NCI-H446 (cell line): ENCODE results near the gene CREB5.
A peak's percentile ranks its signal among the peaks of the same experiment; 100 is the strongest.

ENCODE experiments used
- DNase-seq, 2 experiments: peaks; one replicate each; lab custom pipeline; 2025; lab: John Stamatoyannopoulos, UW

CREB5 gene

DNA sequence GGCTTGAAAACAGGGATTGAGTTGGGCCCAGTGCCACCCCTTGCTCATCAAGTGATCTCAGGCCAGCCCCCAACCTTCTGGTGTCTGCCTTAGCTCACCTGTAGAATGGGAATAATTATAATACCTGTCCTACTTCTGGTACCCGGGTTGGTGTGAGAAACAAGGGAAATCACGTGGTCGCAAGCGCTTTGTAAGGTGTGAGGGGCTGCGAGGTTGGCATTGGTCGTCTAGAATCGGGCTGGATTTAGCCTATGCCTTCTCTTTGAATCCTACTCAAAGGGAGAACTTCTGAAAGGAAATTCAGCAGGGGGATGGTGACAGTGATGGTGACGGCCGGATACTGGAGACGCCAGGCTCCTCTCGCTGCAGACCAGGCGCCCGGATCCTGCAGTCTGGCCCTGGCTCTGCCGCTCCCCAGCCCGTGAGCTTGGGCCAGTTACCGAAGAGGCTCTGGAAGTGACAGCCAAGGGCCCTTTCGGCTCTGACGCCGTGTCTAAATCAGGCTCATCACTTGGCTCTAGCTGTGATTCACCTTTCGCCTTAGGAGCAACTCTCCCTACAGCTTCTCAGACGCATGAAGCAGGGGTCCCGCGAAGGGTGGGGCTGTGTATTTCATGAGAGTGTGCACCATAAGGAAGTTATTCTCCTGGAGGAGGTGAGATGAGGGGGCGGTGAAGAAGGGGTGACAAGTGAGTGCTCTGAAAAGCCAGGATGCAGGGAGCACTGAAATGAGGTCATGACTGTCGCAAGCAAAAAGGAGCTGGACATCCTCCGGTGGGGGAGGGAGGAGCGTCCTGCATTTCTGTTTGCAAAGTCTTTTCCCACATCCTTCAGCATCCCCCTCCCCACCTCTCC is 4.0 kb upstream of the CREB5 start:
- no peak for DNase-seq

DNA sequence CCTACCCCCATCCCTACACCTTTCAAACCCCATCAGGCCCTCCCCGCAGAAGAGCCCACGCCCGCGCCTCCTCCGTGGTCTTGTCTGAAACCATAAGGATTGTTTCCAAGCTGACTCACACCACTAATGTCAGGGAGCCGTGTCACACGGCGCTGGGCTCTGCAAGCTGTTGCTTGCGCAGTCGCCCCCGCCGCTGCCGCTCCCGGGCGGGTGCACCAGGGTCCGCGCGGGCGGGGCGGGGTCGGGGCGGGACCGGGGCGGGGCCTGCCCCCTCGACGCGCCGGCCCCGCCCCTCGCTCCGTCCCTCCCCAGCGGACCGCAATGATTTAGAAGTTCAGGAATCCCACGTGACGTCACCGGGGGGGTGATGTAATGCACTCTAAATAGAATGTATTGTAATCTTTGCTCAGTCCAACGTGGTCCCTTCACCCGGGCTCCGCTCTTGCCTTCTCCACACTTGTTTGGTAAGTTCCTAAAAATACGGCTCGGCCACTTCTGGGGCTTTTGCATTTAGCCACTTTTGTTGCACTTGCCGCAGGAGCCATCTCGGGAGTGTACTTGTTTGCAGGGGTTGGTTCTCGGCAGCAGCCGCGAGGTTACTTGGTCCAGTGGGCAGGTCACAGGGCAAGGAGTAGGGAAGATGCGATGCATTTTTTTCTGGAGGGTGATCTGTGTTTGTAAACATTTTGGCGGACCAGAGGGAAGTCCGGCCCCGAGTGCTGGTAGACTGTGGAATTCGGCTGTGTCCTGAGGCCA is 3.2 kb upstream of the CREB5 start:
- peak; percentile 5 to 73 for DNase-seq

DNA sequence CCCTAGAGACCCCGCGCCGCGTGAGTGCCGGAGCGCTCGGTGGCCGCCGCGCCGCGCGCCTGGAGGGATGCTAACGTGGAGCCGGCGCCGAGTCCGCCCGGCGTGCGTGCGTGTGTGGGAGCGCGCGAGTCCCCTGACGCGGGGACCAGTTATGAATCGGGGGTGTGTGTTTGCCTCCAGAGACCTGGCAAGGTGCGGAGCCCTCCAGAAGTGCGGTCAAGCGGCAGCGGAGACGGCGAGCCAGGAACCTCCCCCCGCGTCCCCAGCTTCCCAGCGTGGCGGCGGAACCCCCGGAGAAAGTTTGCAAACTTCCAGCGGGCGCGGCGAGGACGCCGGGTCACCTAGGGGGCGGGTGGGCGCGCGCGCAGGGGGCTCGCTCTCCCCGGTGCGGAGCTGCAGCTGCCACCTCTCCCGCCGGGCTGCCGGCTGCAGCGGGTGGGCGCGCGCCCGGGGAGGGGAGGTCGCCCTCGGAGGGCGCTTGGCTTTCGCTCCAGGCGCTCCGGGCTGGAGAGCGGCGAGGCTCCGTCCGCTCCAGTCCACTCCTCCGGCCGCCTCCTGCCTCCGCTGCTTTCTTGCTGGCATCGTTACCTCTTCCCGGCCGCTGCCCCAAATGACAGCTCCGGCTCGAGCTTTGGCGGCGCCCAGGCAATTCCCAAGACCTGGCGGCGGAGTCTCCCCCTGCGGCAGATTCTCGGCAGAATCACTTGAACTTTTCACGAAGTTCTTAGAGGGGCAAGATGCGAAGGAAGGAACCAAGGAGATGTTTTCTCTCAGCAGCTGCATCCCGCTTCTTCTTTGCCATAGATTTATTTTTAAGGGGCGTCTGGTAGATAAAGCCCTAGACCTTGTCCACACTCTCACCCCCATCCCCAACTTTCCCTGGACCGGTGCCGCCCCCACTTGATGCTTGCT is 2.3 kb upstream of the CREB5 start:
- DNase-seq: no peak

DNA sequence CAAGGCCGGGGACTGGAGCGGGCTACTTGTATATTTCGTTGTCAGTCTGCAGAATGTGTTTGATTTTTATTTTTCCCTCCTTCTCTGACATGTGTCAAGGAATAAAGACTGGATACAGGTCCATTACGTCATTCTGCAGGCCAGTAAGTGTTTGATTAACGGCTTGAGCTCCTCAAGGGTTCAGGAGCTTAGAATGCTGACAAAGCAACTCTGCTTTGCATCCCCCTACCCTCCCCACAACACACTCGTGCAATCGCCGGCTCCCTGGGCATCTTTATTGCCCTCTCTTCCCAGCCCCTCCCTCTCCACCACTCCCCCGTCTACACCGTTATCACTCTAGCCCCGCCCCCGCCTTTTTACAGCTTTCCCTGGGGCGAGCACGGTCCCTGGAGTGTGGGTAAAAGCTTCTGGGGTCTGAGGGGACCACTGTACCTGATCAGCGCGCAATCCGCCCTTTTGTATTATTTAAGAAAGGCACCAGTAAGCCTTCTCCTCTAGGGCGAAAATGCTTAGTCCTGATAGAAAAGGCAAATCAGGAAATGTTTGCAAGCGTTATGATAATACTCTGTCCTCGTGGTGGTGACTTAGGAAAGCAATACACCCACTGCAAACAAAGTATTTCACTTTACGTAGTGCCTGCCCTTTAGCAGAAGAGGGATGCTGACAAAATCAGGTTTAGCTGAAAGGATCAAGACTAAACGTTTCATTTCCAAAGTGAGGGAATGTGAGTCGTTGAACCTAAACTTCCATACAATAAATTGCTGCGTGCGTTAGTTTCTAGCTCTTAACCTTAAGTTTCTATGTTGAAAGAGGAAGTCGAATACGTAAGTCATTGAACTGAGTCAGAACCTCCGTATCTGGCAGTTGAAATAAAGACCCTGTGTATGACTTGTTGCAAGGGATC is 1.4 kb upstream of the CREB5 start:
- no peak for DNase-seq

DNA sequence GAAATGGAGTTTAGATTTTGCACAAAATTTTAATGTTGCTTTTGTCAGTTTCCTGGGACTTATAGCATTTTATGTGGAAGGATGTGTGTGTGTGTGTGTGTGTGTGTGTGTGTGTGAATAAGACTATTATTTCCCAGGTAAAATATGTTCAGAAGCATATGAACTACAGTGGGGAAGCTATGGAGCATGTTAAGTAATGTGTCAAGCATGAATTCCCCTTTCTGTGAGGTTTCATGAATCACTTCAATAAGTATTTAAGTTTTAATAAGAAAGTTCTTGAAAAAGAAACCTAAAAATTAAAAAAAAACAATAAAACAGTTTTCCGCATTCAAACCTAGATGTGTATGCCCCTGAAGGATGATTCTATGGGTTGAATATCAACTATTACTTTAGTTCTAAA is 693 bp downstream of the CREB5 start:
- no peak for DNase-seq

DNA sequence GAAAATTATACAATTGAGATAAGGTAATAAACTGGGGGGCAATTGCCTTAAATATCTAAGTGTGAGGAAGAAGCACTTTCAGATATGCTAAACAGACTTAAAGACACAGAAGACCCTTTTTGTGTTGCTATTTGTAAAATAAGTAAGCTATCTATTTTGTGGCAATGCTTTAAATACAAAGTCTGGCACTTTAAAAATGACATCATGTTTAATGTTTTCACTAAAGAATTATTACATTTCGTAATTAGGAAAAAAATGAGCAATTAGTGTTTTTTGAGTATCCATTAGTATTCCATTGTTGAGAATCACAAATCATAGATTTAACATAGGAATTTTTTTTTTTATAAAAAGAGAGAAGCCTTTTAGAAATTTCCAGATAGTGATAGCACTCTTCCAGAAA is 2.1 kb downstream of the CREB5 start:
- DNase-seq: no peak

DNA sequence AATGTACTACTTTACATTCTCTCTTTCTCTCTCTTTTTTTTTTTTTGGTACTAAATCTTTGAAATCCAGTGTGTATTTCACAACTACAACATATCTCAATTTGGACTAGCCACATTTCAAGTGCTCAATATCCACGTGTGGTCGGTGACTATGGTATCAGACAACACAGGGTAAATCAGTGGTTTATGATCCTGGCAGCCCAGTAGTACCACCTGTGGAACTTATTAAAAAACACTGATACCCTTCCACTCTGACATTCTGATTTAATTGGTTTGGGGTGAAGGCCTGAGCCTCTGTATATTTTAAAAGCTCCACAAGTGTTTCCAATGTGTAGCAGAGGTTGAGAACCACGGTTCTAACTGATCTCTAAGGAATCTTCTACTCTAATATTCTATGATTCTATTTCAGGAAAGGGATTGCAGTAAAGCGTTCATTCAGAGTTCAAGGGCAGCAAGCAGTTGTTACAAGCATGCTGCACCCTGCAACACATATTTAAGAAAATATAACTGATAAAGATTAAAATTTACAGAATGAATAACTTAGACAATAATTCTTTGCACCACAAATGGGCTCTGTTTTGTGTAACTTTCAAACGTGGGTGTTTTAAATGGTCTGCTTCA is 5.1 kb downstream of the CREB5 start:
- no peak for DNase-seq

DNA sequence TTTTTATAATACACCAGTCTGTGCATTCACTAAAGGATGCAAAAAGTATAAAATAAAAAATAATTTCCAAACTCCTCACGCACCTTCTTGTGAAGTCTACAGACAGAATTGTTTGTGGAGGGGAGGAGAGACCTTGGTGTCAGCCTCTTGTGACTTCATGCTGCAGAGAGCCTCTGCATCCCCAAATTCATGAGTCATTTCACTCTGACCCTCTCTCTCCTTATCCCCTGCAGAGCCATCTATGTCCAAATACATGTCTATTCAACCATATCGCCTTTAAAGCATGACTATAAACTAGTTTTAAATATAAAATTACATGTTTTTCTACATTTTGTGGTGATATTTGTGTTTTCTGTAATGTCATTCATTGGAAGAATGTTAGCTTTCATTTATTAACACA is 6.0 kb downstream of the CREB5 start:
- no peak for DNase-seq

DNA sequence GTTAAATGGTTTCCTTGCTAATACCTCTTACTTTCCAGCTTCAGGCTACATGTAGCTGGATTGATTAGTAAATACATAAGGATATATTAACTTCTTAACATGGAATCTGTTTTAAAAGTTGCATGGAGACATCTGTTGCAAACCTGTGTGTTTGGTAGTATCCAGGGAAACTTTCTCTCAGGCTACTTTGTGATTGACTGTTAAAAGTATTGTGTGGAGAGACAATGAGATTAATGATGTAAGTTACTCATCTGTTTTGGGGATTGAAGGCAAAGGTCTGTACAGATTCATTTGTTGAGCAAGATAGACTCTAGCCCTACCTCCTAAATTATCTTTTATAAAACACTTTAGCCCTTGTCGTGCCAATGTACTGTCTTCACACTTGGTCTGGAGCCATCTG is 6.6 kb downstream of the CREB5 start:
- no peak for DNase-seq

DNA sequence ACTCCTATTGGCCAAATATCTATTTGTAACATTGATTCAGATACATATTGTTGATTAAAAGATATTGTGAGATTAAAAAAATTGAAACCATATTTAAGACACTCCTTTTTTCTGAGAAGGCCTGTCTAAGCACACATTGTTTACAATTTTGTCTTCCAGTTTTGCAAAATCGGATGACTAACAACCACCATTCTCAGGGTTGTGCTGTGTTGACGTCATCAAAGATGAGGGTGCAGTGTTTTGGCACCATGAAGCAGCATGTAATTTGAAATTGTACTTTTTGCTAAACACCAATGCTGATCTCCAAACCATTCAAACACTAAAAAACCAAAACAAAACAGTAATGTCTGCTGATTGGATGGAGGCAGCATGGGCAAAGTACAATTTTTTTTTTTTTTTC is 7.4 kb downstream of the CREB5 start:
- no peak for DNase-seq

DNA sequence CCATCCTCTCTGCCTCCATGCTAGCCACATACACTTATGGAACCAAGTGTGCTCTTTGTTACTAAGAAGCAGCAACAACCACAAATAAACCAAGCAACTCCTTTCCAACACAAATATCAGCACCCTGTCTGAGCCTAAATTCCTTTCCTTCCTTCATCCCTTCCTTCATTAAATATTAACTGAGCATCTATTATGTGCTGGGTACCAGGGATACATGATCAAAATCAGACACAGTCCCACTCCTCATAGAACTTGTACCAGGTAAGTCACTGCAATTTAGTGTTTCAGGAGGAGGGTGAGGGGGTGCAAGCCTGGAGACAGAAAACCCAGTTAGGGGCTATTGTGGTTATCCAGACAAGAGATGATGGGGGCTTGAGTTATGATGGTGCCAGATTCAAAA is 10.8 kb downstream of the CREB5 start:
- no peak for DNase-seq

DNA sequence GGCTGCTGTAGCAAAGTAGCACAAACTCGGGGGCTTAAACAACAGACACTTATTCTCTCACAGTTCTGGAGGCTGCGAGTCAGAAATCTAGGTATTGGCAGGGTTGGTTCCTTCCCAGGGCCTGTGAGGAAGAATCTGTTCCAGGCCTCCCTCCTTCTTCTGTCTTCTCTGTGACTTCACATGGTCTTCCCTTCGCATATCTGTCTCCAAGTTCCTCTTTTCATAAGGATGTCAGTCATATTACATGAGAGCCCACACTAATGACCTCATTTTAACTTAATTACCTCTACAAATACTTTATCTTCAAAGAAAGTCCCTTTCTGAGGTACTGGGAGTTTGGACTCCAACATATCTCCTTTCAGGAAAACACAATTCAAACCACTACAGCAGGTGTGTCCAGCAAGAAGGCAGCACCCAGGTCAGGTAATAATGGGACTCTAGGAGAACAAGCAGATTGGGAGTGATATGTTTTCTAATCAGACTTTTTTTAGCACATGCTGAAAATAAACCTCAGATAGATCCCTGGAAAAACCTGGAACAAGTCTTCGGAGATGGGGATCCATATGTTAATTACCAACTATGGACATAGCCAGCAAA is 11.7 kb downstream of the CREB5 start:
- no peak for DNase-seq

DNA sequence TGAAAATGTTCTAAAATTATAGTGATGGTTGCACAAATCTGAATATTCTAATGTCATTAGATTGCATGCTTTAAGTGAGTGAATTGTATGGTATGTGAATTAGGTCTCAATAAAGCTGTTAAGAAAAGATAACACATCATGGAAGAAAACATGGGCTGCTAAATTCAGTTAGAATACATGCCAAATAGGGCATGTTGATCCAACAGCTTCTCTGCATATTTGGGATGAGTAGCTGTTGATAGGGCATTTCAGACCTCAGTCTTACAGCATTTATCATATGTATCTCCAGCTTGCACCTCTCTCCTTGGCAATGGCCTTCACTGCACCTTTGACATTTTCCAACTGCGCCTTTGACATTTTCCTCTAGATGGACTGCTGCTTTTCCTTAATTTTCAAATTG is 13.2 kb downstream of the CREB5 start:
- no peak for DNase-seq

DNA sequence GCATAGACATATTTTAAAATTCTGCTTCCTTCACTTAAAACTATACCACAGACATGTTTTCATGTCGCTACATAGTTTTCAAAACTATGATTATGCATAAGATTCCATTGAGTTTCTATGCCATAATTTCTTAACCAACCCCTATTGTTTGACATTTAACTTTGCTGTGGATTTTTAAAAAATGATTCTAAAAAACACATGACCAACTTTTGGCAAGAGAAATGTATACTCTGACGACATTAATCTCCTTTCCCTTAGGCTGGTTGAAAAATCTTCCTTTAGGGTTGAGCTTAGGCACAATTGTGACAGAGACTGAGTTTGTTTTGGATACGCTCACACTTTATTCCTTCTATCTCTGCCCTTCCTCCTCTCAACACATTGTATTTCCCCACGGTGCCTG is 14.9 kb downstream of the CREB5 start:
- DNase-seq: no peak

DNA sequence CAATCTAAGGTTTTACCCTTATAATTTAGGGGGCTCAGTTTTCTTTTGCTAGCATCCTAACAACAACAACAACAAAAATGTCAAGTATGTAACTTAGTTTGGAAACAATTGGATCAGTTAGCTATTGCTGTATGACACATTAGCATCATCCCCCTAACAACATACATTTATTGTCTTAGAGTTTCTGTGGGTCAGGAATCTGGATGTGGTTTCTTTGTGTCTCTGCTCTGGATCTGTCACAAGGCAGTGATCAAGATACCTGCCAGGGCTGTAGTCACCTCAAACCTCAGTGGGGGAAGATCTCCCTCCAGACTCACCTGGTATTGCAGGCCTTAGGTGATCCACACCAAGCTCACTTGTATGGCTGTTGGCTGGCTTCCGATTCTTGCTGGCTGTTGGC is 18.3 kb downstream of the CREB5 start:
- no peak for DNase-seq

DNA sequence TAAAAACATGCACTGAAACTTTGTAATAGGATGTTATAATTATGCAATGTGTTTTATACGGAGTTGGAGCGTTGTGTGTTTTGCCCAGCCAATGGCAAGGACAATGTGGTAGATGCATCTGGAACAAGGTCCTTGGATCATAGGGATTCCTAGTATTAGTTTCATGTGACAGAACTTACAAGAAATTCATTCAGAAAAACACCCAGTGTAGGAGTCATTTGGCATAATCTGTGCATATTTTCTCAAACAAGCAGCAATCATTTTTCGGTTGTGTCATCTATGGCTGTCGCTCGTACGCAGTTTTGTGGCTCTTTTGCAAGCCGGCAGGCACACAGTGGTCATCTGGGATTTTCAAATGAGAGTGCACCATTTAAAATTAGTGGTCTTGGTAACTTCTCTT is 19.8 kb downstream of the CREB5 start:
- DNase-seq: no peak

DNA sequence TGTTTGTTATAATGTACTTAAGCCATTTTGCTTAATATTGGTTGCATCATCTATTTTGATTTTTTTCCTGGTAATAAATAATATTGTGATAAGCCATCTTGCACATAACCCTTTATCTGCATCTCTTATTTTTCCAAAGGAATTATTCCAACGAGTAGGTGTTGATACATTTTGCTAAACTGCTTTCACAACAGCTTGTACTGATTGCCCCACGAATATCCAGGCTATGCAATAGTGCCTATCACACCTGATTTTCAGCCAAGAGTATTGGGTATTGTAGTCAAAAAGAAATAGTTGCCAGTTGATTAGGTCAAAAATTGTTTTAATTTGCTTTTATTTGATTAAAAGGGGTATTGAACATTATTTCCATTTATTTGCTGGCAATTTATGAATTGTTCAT is 20.7 kb downstream of the CREB5 start:
- DNase-seq: no peak

DNA sequence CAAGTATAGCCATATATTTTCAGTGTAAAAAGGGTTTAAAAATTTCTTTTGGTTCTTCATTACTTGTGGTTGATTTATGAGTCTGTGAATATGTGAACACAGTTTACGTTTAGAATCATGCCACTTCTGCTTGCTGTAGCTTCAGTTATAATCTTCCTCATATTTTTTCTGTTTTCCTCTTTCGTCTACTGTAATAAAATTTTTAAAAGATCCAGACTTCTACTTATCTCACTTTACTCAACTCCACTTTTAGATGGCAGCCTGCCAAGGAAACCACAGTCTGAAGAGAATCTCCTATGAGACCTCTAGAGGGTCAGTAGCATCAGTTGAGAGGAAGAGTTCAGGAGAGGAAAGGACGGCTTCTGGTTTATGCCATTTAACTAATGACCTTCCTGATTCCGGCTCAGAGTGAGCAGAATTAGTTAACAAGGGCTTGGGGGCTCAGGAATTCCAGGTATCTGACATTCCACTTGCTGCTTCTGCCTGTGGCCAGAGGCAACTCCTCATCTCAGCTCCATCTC is 21.4 kb downstream of the CREB5 start:
- DNase-seq: no peak

DNA sequence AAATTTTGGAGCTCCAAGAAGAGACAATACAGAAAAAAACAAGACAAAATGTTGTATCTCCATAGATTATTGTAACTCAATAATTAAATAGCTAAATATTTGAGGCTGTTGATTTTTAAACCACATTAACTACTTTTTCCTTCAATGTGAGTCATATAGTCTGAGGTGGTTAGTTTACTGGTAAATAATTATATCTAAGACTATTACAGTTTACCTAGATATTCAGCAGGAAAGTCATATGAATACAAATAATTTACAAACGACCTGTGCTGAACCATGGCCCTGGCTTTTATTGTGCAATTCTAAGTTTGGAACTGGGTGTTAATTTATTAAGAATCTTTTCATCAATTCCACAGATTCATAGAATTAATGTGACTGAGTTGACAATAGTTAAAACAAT is 22.2 kb downstream of the CREB5 start:
- no peak for DNase-seq

DNA sequence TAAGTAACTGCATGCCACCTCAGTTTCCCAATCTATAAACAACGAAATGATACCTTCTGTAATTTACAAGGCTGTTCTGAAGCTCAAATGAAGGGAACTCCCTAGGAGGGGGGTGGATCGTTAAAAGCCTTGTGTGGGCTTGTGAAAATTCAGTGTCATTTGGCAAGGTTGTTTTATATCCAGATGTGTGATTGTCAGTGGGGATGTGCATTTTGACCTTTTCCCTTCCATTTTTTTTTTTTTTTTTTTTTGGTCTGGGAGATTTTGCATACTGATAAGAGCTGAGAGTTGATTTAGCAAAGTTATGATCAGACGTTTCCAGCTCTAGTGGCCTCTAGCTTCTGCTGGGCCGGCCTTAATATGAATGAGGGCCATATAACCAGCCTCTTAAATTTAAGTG is 22.8 kb downstream of the CREB5 start:
- DNase-seq: no peak
